Fibroblast of lung (primary cell): ENCODE measurements around the gene STX1B.

ENCODE experiments used
- CTCF ChIP-seq, 2 donors: IDR thresholded peaks in 1 of 2; conservative IDR thresholded peaks in 1 of 2; 1 replicate in 1 of 2; 2 replicates in 1 of 2; pipeline ENCODE4 v1.5.1; 2011 to 2012; ENCODE audit warnings: low read length in 2 of 2, control low read depth in 1 of 2, inconsistent platforms in 1 of 2, low read depth in 1 of 2, mild to moderate bottlenecking in 1 of 2
- EZH2 ChIP-seq: IDR thresholded peaks from 2 replicates; pipeline ENCODE4 v1.5.1; 2012; ENCODE audit warnings: low read length, control low read depth, mild to moderate bottlenecking; ENCODE audit errors: missing control alignments

GRCh38 chr16:31029272-31029671, 18.8 kb upstream of the STX1B start:
- TF ChIP-seq CTCF (conservative IDR thresholded peaks at IDR 0.05 in 1 of 2, IDR thresholded peaks at IDR 0.05 in 1 of 2; ENCODE audit: low read depth in 1 of 2, low read length in 2 of 2) = no peak
- no peak for TF ChIP-seq EZH2
